ENCODE data around the gene MAP3K13.

- TF ChIP-seq POLR2A (IDR thresholded peaks at IDR 0.05; ENCODE audit: low read depth, low read length) = no peak
- no peak for TF ChIP-seq POLR2AphosphoS5 (IDR thresholded peaks at IDR 0.05; ENCODE audit: low read depth, low read length)
These were observed 141.7 kb downstream of the MAP3K13 start for GRCh38 chr3:185504636-185505035.

Data from GM12892 (cell line).